SK-N-SH (cell line): Measurements from ENCODE around the gene EMX1.

Experiments used
- CTCF ChIP-seq: fragments of 200-600 bp; sonication (generic); IDR thresholded peaks from 2 replicates; pipeline ENCODE4 v1.6.1; 2017; ENCODE audit warnings: antibody characterized with exemption, mild to moderate bottlenecking, moderate library complexity
- MAX ChIP-seq: IDR thresholded peaks from 2 replicates; pipeline ENCODE4 v1.4.0; 2012; ENCODE audit warnings: low read depth
- RFX5 ChIP-seq: IDR thresholded peaks from 2 replicates; pipeline ENCODE4 v1.6.1; 2012; ENCODE audit warnings: mild to moderate bottlenecking, improper control_type of control experiment, low read length
- ZBTB33 ChIP-seq: IDR thresholded peaks from 2 replicates; pipeline ENCODE4 v1.4.0; 2012; ENCODE audit warnings: low read depth, borderline replicate concordance

GRCh38 chr2:72982219-72982618 lies 64.9 kb downstream of the EMX1 start:
- no peak for TF ChIP-seq MAX
- TF ChIP-seq ZBTB33, result no peak
- no peak for TF ChIP-seq CTCF
- TF ChIP-seq RFX5, result no peak
